ENCODE measurements around the gene FCN1.
"Not testable (repeated sequence)": the region's sequence is repeated elsewhere in the genome, so short reads cannot be mapped to it uniquely, and the experiment has no call there.

FCN1 gene

DNA sequence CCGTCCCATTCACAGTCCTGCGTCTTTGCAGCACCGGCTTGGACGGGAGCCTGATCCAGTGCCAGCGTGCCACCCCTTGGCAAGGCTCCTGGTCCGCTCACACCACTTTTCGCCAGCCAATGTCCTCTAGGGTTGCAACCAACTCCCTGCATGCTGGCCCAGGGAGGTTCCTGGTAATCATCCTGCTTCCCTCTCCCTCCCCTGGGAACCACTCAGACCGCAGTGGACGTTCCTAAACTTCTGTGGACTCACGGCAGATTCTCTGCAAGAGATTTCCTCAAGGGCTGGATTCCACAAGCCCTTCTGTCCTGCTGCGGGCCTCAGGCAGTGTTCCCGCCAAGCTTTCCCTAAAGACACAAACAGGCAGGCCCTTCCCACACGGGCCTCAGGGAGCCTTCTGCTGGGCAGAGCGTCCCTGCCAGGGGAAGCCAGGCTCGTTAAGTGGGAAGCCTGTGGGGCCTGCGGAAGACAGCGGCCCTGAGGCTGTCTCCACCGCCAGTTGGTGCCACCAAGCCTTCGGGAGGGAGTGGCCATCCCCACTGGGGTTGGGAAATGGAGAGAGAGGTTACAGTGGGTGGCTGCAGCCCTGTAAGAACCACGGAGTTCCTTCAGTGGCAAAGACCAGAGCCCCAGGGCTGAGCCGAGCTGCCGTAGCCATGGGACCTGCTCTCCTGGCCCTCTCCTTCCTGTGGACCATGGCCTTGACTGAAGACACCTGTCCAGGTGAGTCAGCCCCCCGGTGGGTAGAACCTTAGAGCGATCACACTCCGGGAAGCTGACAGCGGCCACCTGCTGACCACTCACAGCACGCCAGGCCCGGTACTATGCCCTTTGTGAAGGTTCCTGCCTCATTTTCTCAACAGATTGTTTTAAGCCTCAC lies 53.5 kb downstream of the FCN1 start:
- peaks cover 0 to 18% (median 9%) of the 10 kb centered on the region in 4 donors for H3K4me1 ChIP-seq
- H3K36me3 ChIP-seq: no peaks in the 10 kb centered on the region
- no peaks in the 10 kb centered on the region for H3K9me3 ChIP-seq
- H3K27me3 ChIP-seq: no peaks in the 10 kb centered on the region
- TF ChIP-seq, protein P1, sequence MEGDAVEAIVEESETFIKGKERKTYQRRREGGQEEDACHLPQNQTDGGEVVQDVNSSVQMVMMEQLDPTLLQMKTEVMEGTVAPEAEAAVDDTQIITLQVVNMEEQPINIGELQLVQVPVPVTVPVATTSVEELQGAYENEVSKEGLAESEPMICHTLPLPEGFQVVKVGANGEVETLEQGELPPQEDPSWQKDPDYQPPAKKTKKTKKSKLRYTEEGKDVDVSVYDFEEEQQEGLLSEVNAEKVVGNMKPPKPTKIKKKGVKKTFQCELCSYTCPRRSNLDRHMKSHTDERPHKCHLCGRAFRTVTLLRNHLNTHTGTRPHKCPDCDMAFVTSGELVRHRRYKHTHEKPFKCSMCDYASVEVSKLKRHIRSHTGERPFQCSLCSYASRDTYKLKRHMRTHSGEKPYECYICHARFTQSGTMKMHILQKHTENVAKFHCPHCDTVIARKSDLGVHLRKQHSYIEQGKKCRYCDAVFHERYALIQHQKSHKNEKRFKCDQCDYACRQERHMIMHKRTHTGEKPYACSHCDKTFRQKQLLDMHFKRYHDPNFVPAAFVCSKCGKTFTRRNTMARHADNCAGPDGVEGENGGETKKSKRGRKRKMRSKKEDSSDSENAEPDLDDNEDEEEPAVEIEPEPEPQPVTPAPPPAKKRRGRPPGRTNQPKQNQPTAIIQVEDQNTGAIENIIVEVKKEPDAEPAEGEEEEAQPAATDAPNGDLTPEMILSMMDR (IDR thresholded peaks at IDR 0.05): no peak
- H3K27ac ChIP-seq: peak overlapping the region; percentile 41 to 60
- H3K4me3 ChIP-seq: peak overlapping the region in 1 of 2 donors; percentile 3
- intact Hi-C loops (cut with DNase I; ENCODE audit: low total_unique reads): no loop called here
- DNase-seq: peak; percentile 37 to 74

DNA sequence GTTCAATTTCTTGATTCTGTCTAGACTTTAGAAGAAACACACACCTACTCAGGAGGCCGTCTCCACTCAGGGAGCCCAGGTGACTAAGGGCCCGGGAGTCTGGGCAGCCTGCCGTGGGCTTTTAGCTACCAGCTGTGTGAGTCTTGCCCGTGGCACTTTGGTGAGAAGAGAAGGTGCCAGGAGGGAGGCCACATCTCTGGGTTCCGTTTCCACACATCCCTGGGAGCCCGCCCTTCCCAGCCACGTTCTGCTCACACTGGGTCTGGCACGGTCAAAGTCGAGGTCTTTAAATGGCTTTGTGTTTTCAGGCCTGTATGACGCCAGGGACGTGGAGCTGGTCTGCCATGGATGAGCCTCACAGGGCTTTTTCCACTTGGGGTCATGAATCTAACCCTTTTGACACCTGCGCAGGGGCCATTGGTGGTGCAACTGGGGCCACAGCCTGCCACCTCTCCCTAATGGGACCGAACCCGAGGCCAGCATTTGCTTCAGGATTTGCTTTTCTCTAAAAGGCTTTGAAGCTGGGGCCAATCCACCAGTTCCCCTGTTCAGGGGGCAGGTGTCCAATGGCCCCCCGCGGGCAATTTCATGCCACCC lies 54.3 kb downstream of the FCN1 start:
- H3K4me3 ChIP-seq: peak overlapping the region in 1 of 2 donors; percentile 3
- H3K27ac ChIP-seq: no peak overlapping the region
- H3K27me3 ChIP-seq: no peaks in the 10 kb centered on the region
- TF ChIP-seq, protein P1 (IDR thresholded peaks at IDR 0.05): no peak
- intact Hi-C loops (cut with DNase I; ENCODE audit: low total_unique reads): no loop called here
- H3K4me1 ChIP-seq: peaks cover 0 to 18% (median 11%) of the 10 kb centered on the region in 4 donors
- DNase-seq: peak in 1 of 2 donors; percentile 41
- no peaks in the 10 kb centered on the region for H3K9me3 ChIP-seq
- no peaks in the 10 kb centered on the region for H3K36me3 ChIP-seq

DNA sequence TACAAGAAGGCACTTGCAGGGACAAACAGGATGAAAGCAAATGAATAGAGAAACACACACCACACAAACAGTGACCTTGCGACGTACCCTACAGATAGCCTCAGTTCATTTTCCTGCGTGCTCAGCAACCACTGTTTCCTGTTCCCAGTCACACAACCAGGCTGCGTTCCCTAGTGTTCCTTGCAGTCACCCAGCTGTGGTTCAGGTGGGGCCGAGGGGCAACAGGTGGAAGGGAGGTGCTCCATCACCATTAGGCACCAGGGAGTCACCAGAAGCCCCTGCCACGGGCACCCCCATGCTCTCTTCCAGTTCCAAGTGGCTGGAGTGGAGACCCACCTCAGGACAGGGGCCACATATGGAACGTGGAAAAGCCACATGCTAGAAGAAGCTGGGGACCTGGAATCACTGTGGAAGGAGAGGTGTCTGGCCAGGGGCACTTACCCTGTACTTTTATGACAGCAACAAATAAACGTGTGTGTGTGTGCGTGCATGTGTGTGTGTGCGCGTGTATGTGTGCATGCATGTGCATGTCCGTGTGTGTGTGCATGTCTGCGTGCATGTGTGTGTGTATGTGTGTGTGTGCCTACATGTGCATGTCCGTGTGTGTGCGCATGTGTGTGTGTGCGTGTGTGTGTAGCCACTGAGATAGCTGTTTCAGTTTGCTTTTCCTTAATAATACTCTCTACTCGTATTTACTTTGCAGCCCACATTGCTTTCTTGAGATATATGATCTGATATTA lies 55.9 kb downstream of the FCN1 start:
- Histone ChIP-seq H3K36me3 (no peaks in the 10 kb centered on the region), H3K27me3 (no peaks in the 10 kb centered on the region), H3K4me1 (peaks cover 0 to 23% (median 11%) of the 10 kb centered on the region in 4 donors), H3K9me3 (no peaks in the 10 kb centered on the region), H3K27ac (no peak overlapping the region), H3K4me3 (no peak overlapping the region)
- DNase-seq: peak; percentile 13 to 45
- intact Hi-C loops (cut with DNase I; ENCODE audit: low total_unique reads): no loop called here
- TF ChIP-seq, protein P1 (IDR thresholded peaks at IDR 0.05): no peak

DNA sequence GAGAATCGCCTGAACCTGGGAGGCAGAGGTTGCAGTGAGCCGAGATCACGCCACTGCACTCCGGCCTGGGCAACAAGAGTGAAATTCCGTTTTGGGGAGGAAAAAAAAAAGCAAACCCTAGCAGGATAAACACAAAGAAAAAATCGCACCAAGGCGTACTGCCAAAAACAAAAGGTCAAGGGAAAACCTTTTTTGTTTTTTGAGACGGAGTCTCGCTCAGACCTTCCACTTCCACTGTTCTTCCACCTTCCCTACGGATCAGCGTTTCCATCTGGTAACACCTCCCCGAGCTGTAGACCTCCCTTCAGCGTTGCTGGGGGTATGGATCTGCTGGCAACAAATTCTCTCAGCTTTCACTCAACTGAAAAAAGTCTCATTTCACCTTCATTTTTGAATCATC lies 57.2 kb downstream of the FCN1 start:
- no peaks in the 10 kb centered on the region for H3K36me3 ChIP-seq
- intact Hi-C loops (cut with DNase I; ENCODE audit: low total_unique reads): no loop called here
- no peak overlapping the region for H3K27ac ChIP-seq
- no peaks in the 10 kb centered on the region for H3K27me3 ChIP-seq
- DNase-seq: no peak
- H3K4me3 ChIP-seq: no peak overlapping the region
- no peaks in the 10 kb centered on the region for H3K9me3 ChIP-seq
- peaks cover 0 to 23% (median 11%) of the 10 kb centered on the region in 4 donors for H3K4me1 ChIP-seq
- TF ChIP-seq, protein P1 (IDR thresholded peaks at IDR 0.05): no peak

DNA sequence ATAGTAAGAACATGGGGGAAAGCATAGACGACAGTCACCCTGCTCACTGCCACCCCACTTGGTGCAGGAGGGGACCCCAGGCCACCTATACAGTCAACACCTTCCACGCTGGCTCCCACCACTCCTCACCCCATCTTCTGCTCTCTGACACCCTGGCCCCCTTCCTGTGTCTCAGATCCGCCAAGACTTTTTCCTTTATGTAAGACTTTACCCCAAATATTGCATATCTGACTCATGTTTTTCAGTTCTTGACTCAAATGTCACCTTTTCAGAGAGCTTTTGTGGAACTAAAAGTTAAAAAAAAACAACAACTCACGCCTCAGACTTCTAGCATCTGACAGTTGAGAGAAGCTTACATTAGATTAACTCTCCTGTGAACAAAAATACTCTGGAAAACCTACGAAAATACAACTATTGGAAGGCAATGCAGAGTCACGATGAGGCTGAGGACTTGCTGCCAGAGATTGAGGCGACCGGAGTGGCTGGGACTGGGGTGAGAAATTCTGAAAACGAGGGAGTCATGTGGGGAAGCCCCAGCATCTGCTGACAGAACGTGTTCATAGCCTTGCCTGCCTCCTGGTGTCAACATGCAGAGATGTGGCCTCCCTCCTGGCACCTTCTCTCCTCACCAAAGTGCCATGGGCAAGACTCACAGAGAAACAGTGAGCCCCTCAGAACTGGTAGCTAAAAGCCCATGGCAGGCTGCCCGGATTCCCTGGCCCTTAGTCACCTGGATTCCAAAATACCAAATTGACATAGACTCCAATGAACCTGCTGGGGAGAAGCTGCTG lies 59.5 kb downstream of the FCN1 start:
- H3K4me1 ChIP-seq: peaks cover 0 to 8% (median under 1%) of the 10 kb centered on the region in 4 donors
- intact Hi-C loops (cut with DNase I; ENCODE audit: low total_unique reads): no loop called here
- no peak overlapping the region for H3K4me3 ChIP-seq
- TF ChIP-seq, protein P1 (IDR thresholded peaks at IDR 0.05): no peak
- no peaks in the 10 kb centered on the region for H3K36me3 ChIP-seq
- no peak overlapping the region for H3K27ac ChIP-seq
- H3K27me3 ChIP-seq: no peaks in the 10 kb centered on the region
- no peaks in the 10 kb centered on the region for H3K9me3 ChIP-seq
- peak in 1 of 2 donors; percentile 19 for DNase-seq

DNA sequence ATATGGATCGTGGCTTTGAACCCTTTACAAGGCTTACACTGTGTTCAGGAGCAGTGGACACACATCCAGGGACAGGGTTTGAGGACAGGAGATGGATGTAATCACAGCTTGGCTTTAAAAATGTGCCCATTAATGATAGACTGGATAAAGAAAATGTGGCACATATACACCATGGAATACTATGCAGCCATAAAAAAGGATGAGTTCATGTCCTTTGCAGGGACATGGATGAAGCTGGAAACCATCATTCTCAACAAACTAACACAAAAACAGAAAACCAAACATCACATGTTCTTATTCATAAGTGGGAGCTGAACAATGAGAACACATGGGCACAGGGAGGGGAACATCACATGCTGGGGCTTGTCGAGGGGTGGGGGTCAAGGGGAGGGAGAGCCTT lies 60.3 kb downstream of the FCN1 start:
- DNase-seq; H3K36me3 ChIP-seq; H3K4me1 ChIP-seq; H3K9me3 ChIP-seq; H3K4me3 ChIP-seq; intact Hi-C loops (cut with DNase I; ENCODE audit: low total_unique reads); H3K27ac ChIP-seq; H3K27me3 ChIP-seq: not testable (repeated sequence)

All from tibial artery (tissue), 4 donors.